ENCODE measurements around the gene TANC1.

DNA sequence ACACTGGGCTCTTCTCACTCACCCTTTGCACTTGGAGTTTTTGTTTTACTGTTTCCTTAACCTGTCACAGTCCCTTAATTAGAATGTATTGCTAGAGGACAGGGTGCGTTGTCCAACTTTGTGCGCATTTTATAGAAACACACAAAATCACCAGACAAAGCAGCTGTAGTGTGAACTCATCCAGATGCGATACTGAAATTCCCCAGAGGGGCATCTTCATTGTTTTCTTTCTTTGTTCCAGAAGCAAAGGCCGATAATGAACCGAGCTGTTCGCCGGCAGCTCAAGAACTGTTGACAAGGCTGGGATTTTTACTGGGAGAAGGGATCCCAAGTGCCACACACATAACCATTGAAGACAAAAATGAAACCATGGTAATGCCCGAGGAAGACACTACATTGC, 180.5 kb downstream of the TANC1 start:
- TF ChIP-seq, protein P1, sequence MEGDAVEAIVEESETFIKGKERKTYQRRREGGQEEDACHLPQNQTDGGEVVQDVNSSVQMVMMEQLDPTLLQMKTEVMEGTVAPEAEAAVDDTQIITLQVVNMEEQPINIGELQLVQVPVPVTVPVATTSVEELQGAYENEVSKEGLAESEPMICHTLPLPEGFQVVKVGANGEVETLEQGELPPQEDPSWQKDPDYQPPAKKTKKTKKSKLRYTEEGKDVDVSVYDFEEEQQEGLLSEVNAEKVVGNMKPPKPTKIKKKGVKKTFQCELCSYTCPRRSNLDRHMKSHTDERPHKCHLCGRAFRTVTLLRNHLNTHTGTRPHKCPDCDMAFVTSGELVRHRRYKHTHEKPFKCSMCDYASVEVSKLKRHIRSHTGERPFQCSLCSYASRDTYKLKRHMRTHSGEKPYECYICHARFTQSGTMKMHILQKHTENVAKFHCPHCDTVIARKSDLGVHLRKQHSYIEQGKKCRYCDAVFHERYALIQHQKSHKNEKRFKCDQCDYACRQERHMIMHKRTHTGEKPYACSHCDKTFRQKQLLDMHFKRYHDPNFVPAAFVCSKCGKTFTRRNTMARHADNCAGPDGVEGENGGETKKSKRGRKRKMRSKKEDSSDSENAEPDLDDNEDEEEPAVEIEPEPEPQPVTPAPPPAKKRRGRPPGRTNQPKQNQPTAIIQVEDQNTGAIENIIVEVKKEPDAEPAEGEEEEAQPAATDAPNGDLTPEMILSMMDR (IDR thresholded peaks at IDR 0.05), result no peak
- TF ChIP-seq POLR2AphosphoS5 (IDR thresholded peaks at IDR 0.05) (no peak), EP300 (IDR thresholded peaks at IDR 0.05; ENCODE audit: low read depth) (no peak)

Data from transverse colon (tissue), 4 donors.